ENCODE measurements around the gene ASB6.
A peak's percentile ranks its signal among the peaks of the same experiment; 100 is the strongest.

The ASB6 gene

DNA sequence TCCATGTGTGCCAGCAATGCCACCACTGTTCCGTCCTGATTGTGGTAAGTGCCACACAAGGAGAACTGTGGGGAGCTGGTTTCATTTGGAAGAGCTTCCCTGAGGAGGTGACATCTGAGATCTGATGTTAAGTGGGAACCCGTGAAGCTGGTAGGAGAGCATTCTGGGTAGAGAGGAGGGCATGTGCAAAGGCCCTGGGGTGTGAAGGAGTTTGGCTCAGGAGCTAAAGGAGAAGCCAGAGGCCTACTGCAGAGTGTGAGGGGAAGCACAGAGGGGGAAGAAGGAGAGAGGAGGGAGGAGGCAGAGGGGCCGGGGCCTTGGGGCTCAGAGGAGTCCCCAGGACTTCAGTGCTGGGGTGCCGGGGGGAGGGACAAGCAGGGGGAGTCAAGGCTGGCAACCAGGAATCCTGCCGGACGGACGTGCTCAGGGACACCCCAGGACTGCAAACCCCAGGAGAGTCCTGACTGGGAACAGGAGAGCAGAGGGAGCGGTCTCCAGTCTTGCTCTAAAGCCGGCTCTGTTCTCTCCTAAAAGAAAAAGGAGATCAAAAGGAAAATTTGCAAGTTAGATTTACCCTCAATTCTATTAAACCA, 40.8 kb downstream of the ASB6 start:
- TF ChIP-seq, protein P1, sequence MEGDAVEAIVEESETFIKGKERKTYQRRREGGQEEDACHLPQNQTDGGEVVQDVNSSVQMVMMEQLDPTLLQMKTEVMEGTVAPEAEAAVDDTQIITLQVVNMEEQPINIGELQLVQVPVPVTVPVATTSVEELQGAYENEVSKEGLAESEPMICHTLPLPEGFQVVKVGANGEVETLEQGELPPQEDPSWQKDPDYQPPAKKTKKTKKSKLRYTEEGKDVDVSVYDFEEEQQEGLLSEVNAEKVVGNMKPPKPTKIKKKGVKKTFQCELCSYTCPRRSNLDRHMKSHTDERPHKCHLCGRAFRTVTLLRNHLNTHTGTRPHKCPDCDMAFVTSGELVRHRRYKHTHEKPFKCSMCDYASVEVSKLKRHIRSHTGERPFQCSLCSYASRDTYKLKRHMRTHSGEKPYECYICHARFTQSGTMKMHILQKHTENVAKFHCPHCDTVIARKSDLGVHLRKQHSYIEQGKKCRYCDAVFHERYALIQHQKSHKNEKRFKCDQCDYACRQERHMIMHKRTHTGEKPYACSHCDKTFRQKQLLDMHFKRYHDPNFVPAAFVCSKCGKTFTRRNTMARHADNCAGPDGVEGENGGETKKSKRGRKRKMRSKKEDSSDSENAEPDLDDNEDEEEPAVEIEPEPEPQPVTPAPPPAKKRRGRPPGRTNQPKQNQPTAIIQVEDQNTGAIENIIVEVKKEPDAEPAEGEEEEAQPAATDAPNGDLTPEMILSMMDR (IDR thresholded peaks at IDR 0.05; ENCODE audit: borderline replicate concordance, insufficient read depth, low read depth, low read length): no peak
- H3K4me3 ChIP-seq (ENCODE audit: low read depth, low read length): no peak overlapping the region

DNA sequence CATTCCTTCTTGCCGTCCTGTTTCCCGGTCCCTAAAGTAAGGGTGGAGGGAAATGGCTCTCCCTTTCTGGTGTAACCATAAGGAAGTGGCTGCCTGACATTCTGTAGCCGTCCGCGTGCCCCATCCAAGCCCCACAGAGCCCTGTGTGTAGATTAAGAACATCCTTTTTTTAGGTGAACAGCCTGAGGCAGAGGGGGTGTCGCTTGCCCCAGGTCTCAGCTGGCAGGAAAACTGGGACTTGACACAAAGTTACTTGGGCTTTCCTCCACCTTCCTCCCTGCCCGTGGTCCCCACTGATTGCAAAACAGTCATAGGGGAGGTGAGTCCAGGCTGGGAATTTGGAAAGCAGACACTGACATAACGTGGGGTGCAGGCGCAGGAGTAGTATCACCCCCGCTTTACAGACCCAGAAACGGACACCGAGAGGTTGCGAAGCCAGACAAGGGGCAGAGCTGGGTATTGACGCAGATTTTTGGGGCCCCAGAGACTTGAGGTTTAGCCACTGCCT, 43.8 kb downstream of the ASB6 start:
- no peak overlapping the region for H3K4me3 ChIP-seq (ENCODE audit: low read depth, low read length)
- TF ChIP-seq, protein P1 (IDR thresholded peaks at IDR 0.05; ENCODE audit: borderline replicate concordance, insufficient read depth, low read depth, low read length): no peak

DNA sequence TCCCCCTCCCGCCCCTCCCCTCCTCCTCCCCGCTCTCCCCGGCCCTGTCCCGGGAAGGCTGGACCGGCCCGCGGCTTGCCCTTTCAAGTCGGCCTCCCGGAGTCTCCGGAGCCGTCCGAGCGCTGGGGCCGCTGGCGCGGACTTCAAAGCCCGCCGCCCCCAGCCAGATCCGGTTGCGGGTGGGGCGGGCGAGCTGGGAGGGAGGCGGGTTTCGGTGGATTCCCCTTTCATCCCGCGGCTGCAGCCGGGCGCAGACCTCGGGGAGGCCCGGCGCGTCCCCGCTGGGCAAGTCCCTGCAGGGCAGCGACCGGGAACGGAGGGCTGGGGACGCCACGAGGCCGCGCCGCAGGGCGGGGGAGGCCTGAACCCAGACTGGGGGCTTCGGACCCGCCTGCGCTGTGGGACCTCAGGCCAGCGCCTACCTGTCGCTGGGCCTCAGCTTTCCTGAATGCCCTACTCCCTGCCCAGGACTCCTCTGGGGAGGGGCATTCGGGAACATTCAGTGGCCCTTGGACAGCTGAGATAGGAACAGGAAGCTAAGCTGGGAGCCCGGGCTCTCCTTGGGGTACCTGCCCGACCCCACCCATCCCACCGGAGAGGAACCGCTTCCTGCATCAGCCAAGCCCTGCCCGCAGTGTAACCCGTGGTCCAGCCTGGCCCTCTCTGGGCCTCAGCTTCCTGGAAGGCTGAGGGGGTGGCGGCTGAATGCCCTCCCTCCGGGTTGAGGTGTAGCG, 44.4 kb downstream of the ASB6 start:
- peak overlapping the region; percentile 22 for H3K4me3 ChIP-seq (ENCODE audit: low read depth, low read length)
- TF ChIP-seq, protein P1 (IDR thresholded peaks at IDR 0.05; ENCODE audit: borderline replicate concordance, insufficient read depth, low read depth, low read length): no peak

DNA sequence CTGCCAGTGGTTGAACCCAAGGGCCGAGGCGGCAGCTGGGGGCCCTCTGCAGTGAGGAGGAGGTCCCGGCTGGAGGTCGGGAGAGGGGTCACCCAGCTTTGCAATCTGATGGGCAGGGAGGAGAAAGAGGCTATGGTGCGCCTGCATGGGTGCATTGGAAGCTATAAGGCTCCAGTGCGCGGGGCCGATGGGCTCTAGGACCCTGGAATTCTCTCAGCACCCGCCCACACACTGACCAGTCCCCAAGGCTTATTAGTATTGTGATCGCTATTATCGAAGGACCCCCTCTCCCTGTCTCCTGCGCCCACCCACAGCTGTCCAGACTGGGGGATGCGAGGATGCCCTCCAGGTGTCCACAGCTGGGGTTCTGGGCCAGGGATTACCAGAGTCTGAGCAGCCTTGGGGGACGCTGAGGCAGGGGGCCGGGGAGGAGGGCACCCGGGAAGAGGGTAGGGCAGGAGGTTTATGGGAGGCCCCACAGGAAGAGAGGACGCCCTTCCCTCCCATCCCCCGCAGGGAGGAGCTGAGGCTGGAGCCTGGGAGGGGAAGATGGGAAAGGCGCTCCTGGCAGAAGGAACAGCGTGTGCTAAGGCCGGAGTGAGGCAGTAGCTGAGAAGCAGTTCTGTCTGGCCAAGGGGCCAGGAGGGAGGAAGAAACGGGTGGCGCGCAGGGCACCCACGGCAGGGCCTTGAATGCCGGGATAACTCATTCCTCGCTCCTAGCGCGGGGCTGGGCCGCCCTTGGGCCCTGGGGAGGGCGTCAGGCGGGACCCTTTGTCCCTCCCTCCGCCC, 45.2 kb downstream of the ASB6 start:
- H3K4me3 ChIP-seq (ENCODE audit: low read depth, low read length): peak overlapping the region; percentile 22
- TF ChIP-seq, protein P1 (IDR thresholded peaks at IDR 0.05; ENCODE audit: borderline replicate concordance, insufficient read depth, low read depth, low read length): no peak

DNA sequence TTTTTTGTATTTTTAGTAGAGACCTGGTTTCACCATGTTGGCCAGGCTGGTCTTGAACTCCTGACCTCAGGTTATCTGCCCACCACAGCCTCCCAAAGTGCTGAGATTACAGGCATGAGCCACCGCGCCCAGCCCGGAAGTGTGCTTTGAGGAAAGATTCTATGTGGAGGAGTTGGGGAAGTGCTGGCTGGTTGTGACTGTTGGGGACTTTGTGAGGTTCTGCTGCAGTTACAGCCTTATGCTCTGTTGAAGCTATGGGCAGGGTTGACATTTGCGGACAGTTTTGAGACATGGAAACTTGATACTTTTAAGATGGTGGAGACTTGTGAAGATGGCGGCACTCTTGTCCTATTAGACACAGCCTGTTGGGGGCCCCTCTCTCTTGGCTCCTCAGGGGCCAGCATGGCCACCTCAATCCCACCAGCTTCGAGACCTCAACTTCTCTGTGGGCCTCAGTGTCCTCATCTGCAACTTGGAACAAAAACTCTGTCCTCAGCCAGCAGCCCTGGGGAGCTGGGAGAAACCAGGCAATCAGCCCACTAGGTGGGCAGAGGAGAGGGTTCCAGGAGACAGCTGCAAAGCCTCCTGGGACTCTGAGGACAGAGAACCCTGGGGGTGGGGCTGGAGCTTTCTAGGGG, 45.9 kb downstream of the ASB6 start:
- no peak overlapping the region for H3K4me3 ChIP-seq (ENCODE audit: low read depth, low read length)
- TF ChIP-seq, protein P1 (IDR thresholded peaks at IDR 0.05; ENCODE audit: borderline replicate concordance, insufficient read depth, low read depth, low read length): no peak

DNA sequence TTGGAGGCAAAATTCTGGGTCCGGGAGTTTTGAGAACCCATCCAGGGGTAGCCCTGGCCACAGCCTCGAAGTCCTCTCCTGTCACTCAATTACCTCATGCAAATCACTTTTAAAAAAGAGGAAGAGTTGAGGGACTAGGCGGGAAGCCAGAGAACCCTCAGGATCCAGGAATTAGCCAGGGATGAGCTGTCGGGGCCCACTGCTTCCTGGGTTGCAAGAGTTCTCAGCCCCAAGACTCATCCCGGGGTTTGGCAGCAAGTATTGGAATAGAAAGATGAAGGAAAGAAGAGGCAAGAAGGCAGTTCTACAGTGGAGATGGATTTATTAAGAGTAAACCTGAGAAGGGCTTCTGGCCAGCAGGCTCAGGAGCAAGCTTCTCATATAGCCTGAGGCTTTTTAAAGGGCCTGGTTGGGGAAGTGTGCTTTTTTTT, 46.6 kb downstream of the ASB6 start:
- TF ChIP-seq, protein P1 (IDR thresholded peaks at IDR 0.05; ENCODE audit: borderline replicate concordance, insufficient read depth, low read depth, low read length): no peak
- no peak overlapping the region for H3K4me3 ChIP-seq (ENCODE audit: low read depth, low read length)

Measured in GM12875 (cell line).